GM18520 (cell line): Measurements from ENCODE around the gene CLTCL1.
"Not testable (repeated sequence)": the region's sequence is repeated elsewhere in the genome, so short reads cannot be mapped to it uniquely, and the experiment has no call there.

ENCODE experiments used
- ATAC-seq: cut with Tn5 transposase; IDR thresholded peaks from one replicate; pipeline ENCODE4 v1.9.1; 2021; ENCODE audit not compliant: unreplicated experiment

Gene CLTCL1

DNA sequence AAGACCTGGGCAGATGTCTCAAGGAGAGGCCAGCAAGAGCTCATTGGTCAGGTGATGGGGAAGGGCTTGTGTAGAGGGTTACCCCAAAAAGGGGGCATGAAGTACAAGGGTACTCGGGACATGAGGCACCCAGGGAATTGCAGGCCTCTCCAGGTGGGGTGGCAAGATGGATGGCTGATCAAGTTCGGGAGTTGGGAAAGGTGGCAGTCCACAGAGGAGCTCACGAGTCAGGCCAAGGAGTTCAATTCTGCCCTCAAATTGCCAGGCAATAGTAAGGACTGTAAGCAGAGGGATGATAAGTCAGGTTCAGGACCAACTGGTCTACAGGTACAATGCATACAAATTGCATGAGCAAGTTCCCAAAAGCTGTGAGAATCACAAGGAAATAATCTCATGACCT, 70.7 kb downstream of the CLTCL1 start:
- no peak for ATAC-seq

DNA sequence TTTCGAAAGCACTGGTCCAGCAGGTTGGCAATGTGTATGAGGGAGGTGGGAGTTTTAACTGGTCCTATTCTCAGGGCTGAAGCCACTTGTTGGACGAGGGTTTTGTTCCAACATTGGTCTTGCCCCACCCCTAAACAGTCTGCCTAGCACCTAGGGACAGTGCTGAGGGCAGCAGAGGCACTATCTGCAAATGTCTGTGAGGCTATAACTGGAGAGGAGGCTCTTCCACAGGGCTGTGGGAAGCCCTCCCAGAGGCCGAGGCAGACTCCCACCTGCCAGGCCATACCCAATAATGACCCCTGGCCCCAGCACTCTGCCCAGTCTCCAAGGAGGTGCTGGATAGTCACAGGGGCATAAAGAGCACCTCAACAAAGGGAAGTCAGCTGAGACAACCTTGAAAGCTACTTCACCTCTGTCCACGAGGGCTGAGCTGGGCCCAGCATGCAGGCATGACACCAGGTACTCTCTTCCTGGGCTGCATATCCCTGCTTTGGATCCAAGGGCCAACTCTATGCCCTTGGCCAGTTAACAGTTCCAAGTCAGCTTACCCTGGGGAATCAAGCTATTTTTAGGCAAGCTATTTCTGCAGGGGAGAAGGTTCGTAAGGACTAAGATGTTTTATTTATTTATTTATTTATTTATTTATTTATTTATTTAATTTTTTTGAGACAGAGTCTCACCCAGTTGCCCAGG, 72.8 kb downstream of the CLTCL1 start:
- no peak for ATAC-seq

DNA sequence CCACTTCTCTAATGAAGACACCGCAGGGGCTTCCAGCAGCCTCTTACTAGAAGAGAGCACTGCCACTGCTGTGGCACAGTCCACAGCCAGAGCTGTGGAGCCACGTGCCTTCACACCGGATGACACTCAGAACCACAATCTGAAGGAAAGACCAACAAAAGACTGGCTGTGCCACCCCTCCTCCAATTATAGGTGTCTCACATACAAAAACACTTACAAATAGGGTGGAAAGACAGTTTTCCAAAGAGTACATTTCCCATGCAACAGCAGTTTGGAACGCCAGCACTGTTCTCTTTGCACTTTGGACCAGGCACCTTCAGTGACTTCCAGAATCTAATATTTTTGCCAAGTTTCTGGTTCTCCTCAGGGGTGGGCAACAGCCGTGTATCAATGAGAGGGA, 74.9 kb downstream of the CLTCL1 start:
- no peak for ATAC-seq

DNA sequence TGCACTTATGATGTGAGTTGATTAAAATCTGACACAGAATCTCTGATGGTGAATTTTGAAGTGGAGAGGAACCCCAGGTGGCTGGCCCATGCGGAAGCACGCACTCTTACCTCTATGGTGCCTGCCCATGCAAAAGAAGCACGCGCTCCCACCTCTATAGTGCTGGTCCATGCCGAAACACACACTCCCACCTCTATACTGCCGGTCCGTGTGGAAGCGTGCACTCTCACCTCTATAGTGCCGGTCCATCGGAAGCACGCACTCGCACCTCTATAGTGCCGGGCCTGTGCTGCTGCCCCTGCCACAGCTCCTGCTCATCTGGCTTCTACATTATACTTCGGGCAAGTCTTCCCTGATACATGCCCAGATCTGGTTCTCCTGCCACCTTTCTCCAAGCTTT, 76.2 kb downstream of the CLTCL1 start:
- no peak for ATAC-seq

DNA sequence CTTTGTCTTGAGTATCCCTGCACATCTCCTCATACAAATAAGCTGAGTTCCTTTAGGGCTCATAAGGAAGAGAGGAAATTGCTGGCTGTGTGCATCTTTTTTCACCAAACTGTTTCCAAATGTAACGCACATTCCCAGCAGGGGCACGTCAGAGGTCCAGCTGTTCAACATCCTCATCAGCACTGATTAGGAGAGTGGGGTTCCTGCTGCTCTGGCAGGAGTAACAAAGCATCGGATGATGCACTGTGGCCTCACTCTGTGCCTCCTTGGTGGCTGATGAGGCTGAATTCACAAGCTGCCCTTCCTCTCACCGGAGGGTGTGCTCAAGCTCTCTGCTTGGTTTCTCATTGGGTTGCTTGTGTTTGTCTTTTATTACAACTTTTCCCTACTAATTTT, 77.4 kb downstream of the CLTCL1 start:
- no peak for ATAC-seq

DNA sequence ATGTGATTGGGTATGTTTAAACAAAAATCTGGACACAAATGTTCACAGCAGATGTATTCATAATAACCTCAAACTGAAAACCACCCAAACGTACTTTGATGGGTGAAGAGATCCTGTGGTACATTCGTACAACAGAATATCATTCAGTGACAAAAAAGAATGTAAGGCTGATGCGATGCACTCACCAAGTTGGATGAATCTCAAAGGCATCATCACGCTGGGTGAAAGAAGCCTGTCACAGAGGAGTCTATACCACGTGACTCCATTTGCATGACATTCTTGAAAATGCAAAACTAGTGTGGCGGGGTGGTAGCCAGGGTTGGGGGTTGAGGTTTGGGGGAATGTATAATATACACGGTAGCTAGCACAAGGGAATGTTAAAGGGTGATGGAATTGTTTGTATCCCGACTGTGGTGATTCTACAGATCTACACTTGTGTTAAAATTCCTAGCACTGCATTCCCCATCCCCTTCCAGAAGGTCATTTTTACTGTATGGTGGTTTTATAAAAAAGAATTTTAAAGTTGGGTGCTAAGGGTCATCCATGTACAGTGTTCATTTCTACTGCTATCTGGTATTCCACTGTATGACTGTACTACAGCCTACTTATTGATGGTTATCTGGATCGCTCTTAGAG, 78.0 kb downstream of the CLTCL1 start:
- ATAC-seq = no peak

DNA sequence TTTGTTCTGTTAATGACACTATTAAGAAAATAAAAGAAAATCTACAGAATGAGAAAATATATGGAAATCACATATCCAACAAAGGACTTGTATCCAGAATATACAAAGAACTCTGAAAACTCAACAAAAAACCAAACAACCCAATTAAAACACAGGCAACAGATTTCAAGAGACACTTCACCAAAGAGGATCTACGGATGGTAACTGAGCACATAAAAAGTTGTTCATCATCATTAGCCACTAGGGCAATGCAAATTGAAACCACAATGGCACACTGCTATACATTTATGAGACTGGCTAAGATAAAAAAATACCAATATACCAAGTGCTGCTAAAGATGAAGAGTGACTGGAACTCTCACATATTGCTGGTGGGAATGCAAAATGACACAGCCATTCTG, 78.5 kb downstream of the CLTCL1 start:
- no peak for ATAC-seq

DNA sequence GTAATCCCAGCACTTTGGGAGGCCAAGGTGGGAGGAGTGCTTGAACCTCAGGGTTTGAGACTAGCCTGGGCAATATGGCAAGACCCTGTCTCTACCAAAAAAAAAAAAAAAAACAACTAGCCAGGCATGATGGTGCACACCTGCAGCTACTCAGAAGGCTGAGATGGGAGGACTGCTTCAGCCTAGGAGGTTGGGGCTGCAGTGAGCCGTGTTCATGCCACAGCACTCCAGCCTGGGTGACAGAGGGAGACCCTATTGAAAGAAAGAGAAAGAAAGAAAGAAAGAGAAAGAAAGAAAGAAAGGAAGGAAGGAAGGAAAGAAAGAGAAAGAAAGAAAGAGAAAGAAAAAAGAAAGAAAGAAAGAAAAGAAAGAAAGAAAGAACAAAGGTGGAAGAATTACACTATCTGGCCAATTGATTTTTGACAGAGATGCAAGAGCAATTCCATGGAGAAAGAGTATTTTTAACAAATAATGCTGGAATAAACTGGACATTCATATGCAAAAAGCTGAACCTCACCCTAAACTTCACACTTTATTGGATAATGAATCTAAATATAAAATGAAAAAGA, 79.1 kb downstream of the CLTCL1 start:
- ATAC-seq = no peak

DNA sequence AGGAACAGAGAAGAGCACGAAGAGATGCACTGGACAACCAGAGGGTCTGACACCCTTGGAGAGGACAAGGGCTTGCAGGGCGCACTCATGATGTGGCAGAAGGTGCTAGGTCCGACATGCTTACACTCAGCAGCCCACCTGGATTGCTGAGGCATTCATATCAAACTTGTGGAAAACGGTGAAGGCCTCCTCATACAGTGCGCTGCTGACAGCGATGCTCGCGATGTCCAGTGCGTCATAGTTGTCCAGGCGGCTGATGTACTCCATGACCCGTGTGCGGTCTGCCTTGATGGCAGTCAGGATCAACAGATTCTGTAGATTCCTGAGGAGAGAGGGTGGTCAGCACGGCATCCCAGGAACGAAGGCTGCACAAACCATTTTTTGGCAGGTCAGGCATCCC, 81.3 kb downstream of the CLTCL1 start:
- ATAC-seq = no peak

DNA sequence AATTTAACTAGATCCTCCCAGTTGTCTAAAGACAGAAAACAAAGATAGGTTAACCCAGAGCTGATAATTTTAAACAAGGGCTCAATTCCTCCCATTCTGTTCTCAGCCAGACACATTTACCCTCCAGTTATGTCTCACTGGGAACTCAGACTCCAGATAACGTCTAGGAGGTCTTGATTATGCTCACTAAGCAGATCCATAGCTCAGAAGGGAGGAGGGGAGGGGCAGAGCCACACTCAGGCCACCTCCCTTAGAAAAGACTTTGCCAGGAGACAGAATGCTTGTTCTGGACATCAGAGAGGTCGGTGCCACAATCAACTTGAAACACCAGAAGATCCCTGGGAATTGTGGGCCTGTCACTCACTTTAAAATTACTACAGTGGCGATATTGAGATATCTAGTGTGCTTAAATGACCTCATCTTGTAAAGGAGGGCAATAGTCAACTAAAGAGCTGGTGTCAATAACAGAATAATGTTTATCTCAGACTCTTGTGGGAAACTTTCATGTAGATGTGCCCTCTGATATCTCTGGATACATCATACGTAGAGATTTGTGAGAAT, 83.2 kb downstream of the CLTCL1 start:
- no peak for ATAC-seq

DNA sequence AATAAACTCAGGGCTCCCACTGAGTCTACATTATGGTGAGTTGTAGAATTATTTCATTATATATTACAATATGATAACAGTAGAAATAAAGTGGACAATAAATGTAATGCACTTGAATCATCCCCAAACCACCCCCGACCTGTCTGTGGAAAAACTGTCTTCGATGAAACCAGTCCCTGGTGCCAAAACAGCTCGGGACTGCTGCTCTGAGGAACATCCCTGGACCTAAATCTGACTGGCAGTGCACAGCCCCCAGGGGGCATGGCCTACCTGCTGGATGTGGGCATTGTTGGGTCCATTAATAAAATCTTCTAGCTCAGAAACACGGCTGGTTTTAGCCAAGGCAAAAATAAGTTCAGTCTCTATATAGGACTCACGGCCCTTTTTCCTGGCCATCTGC, 83.6 kb downstream of the CLTCL1 start:
- ATAC-seq = no peak

DNA sequence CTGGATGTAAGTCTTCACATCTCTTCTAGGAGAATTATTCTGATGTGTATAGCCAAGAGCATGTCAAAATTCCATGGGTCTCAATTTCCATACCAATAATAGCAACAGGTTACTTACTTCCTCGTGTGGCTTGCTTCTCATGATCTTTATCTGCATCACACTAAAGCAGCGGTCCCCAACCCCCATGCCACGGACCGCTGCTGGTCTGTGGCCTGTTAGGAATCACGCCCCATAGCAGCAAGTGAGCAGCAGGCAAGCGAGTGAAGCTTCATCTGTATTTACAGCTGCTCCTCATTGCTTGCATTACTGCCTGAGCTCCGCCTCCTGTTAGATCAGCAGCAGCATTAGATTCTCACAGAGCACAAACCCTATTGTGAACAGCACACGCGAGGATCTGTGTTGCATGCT, 84.1 kb downstream of the CLTCL1 start:
- no peak for ATAC-seq

DNA sequence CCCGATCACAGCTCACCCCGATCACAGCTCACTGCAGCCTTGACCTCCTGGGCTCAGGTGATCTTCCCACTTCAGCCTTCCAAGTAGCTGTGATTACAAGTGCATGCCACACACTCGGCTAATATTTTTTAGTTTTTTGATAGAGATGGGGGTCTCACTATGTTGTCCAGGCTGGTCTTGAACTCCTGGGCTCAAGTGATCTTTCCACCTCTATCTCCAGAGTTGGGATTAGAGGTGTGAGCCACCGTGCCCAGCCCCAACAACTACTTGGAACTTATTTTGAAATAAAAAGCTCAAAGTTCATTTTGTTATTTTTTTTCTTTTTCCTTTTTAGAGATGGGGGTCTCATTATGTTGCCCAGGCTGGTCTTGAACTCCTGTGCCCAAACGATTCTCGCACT, 85.2 kb downstream of the CLTCL1 start:
- no peak for ATAC-seq

DNA sequence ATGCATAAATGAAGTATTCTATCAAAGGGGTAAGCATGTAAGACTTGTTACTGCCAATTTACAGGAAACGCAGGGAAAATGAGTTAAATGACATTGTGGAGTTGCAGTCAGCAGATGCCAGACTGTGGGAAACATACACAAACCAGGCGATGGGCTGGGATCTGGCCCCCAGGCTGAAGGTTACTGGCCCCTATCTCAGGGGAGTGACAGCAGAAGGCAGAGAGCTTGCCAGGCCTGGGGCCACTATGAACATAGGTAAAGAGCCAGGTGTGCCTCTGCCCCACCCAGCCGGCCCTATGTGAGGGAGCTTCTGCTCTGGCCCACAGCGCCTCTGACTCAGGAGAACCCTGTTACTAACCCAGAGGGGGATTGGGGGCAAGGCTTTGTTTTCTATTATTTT, 86.9 kb downstream of the CLTCL1 start:
- no peak for ATAC-seq

DNA sequence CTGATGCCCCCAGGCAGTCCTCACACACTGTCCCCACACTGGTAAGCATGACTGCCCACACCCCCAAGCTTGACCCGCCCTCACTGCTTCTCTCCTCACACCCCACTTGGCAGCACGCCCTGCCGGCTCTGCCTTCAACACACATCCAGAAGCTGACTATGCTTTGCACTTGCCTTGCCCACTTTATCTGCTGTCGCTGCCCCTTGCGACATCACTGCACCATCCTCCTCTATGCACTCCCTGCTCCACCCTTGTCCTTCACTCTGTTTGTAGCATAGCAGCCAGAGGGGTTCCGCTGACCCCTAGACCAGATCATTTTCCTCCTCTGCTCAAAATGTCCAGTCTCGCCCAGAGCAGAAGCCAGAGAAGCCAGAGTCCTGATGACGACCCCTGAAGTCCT, 87.7 kb downstream of the CLTCL1 start:
- no peak for ATAC-seq

DNA sequence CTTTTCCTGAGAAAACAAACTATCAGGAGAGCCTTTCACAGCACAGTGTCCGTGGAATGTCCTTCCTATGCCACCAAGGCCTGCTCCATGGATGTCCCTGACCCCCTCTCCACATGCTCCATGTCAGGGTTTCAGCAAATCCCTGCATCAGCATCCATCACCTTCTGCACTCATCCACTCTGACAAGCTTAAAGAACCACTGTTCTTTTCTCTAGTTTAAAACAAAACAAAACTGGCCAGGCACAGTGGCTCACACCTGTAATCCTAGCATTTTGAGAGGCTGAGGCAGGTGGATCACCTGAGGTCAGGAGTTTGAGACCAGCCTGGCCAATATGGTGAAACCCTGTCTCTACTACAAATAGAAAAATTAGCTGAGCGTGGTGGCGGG, 88.7 kb downstream of the CLTCL1 start:
- not testable (repeated sequence) for ATAC-seq

DNA sequence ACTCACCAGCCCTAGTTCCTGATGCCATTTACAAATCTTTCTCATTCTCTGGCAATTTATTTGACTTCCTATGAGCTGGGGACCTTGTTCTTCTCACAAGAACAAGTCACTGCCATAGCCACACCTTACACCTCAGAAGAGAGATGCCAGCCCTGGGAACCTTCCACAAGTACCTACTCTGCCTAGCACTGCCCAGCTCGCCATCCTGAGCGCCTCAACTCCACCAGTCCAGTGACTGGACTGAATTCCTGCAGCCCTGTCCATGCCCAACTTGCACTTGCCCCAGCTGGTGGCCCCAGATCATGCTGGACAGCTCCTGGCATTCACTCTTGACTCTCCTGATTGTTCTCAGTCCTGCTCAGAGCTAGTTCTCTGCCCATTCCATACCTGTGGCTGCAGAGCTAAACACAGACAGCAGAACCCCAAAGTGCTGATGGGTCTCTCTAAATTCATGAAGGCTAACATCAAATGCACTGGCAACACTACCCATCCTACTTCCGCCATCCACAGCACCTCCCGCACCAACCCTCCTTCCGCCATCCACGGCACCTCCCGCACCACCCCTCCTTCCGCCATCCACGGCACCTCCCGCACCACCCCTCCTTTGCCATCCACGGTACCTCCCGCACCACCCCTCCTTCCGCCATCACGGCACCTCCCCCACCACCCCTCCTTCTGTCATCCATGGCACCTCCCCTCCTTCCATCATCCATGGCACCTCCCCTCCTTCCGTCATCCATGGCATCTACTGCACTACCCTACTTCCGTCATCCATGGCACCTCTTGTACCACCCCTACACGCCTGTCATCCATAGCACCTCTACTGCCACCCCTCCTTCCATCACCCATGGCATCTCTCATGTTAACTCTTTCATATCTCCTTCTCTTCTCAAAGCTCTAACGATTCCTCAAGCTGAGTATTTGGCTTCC, 89.4 kb downstream of the CLTCL1 start:
- ATAC-seq = no peak

DNA sequence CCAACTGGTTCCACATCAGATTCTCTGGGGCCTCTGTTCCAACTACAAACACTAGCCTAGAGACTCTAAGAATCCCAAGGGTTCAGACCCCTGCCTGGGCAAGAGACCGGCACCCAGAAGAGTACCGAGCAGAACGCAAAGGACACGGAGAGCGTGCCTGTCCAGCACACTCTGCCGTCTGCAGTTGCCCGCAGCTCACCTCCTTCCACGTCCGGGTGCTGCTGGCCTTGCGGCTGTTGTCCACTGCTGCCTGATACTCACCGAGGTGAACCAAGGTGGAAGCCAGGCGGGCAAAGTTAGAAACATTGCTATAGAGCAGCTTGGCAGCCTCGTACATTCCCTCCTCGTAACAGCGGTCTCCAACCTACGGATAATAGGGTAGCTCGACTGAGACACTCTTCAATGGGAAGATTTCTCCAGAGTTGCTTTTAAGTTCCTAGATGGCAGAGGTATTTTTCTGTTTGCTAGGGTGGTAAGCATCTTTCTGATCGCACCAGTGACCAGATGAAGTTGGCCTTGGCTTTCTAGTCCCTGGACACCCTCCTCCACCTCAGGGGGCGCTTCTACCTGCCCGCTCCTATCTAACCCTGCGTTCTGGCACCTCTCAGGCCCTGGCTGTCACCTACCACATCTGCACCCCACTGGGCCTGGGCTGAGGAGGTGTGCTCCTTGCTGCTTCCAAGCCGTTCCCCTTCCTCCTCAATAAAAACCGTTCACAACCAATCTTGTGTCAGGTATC, 90.2 kb downstream of the CLTCL1 start:
- no peak for ATAC-seq

DNA sequence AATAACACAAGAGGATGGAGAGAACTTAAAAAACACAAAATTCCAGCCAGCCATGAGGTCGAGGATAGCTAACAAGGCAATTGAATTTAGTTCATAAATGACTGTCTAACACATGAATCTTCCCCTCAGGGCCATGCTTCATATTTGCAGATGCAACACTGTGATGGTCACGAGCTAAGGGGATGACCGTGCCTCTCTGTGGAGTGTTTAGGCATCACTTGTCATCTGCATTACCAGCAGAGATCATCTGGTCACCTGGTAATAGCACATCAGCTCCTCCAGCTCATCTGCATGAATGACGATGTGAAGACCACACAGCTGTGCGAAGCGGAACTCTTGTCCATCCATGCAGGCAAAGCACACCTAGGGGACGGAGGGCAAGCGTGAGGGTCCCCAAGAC, 92.0 kb downstream of the CLTCL1 start:
- no peak for ATAC-seq

DNA sequence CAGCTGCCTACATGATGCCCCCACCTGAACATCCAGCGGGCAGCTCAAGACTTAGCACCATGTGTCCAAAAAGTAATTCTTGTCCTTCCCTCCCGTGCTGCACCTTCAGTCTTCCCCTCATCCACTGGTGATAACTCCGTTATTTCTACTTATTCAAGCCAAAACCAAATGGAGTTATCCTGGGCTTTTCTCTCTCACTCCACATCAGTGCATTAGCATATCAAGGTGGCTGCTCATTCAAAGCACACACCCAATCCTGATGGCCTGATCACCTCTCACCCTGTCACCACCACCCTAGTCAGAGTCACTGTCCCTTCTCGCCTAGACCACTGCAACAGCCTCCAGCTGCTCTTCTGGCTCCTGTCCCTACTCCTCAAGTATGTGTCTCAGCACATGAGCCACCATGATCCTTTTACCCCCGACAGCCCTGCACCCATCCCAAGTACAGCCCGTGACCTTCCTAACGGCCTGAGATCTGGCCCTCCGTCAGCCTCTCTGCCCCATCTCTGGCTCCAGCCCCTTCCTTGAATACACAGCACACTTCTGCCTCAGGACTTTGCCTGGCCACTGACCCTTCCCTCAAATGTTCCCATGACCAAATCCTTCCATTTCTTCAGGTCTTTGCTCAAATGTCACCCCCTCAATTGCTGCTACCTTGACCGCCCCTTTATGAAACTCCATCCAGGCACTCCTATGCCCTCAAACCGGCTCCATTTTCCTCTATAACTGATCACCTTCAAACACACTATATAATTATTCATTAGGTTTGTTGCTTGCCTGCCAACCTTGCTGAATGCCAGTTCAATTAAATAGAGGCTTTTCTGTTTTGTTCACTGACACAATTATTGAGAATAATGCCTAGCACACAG, 93.3 kb downstream of the CLTCL1 start:
- ATAC-seq = no peak
